ENCODE results near the gene RAET1L.
"Not testable (repeated sequence)": the region's sequence is repeated elsewhere in the genome, so short reads cannot be mapped to it uniquely, and the experiment has no call there.

RAET1L gene

DNA sequence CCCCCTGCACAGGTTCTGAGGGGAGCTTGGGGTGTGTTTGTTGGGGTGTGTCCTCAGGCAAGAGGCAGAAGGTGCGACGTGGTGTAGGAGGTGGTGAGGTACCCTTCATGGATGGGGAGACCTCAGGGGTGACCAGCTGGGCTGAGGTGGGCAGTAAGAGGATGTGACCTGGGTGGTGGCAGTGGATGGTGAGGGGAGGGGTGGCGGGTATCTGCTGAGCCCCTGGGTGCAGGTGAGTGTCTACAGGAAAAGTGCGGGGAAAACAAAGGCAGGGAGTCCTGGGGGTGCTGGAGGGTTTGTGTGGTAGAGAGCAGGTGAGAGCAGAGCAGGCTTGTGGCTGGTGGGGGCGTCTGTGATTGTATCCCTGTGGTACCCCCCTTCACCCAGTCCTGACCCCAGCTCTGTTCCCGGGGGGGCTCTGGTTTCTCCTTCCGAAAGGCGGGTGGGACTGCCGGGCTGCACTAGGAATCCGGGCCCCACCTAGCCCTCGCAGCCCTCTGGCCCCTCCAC is 631 bp downstream of the RAET1L start:
- H3K4me3 ChIP-seq (ENCODE audit: low read depth, low read length), result no peak overlapping the region
- TF ChIP-seq, protein P1, sequence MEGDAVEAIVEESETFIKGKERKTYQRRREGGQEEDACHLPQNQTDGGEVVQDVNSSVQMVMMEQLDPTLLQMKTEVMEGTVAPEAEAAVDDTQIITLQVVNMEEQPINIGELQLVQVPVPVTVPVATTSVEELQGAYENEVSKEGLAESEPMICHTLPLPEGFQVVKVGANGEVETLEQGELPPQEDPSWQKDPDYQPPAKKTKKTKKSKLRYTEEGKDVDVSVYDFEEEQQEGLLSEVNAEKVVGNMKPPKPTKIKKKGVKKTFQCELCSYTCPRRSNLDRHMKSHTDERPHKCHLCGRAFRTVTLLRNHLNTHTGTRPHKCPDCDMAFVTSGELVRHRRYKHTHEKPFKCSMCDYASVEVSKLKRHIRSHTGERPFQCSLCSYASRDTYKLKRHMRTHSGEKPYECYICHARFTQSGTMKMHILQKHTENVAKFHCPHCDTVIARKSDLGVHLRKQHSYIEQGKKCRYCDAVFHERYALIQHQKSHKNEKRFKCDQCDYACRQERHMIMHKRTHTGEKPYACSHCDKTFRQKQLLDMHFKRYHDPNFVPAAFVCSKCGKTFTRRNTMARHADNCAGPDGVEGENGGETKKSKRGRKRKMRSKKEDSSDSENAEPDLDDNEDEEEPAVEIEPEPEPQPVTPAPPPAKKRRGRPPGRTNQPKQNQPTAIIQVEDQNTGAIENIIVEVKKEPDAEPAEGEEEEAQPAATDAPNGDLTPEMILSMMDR (IDR thresholded peaks at IDR 0.05; ENCODE audit: low read depth, low read length), result no peak

DNA sequence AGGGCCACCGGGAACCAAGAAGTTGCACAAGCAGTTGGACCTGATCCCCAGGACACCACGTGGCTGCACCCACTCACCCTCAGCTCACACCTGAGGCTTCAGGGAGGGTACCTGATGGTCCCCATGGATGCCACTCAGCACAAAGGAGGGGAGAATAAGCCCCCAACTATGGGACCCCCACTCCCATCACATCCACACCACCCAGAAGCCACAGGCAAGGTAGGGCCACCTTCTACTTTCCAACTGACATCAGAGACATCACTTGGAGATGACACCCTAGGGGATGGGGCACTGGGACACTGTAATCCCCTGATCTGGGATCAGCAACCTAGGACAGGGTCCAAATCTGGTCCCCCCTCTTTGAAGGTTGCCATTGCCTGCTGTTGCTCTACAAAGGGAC is 1.3 kb downstream of the RAET1L start:
- not testable (repeated sequence) for H3K4me3 ChIP-seq (ENCODE audit: low read depth, low read length)

DNA sequence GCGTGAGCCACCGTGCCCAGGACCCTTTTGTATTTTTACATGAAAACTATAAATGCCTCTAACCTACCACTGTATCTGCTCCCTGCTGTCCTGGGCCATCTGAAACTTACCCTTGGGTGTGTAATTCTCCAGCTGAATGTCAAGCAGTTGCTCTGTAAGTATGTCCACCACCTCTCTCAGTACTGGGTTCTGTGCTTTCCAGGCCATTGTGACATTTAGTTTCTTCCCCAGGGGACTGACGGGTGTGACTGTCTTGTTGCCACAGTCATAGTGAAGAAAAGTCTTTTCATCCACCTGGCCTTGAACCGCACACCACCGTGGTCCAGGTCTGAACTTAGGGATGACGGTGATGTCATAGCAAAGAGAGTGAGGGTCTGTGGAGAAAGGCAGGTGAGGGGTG is 3.5 kb downstream of the RAET1L start:
- H3K4me3 ChIP-seq (ENCODE audit: low read depth, low read length), result not testable (repeated sequence)

DNA sequence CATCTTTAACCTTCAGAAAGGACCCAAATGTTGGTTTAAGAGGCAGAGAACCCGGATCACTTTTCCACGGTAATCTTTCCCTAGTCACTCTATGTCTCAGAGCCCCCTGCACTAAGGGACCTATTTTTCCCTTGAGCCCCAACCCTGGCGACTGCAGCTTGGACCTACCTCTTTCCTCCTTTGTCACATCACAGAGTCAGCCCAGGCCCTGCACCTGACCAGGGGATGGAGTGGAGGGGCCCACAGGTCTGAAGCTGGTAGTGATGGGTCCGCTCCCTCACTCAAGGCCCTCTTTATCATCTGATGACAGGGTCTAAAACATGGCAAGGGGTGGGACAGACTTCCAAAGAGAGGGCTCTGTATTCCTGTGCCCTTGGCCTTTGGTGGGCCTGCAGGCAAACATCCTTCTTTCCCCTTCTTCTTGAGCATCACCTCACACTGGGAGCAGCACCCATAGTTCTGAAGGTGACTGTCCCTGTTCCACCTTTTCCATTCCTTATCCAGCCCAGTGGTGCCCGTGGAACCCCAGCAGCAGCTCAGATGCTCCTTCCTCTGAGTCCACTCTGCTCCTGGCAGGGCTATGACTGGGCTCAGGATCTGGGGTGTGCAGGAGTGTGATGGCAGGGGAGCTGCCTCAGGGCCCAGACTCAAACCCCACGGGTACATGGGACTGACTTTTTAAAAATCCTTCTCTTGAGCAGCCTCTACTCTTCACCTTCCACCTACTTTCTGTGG is 6.3 kb downstream of the RAET1L start:
- TF ChIP-seq, protein P1 (IDR thresholded peaks at IDR 0.05; ENCODE audit: low read depth, low read length), result no peak
- H3K4me3 ChIP-seq (ENCODE audit: low read depth, low read length), result no peak overlapping the region

DNA sequence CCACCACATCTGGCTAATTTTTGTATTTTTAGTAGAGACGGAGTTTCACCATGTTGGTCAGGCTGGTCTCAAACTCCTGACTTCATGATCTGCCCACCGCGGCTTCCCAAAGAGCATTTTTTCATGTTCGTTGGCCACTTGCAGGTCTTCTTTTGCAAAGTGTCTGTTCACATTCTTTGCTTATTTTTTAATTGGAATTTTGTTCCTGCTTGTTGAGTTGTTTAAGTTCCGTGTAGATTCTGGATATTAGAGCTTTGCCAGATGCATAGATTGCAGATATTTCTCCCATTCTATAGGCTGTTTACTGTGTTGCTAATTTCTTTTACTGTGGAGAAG is 8.2 kb downstream of the RAET1L start:
- not testable (repeated sequence) for H3K4me3 ChIP-seq (ENCODE audit: low read depth, low read length)

DNA sequence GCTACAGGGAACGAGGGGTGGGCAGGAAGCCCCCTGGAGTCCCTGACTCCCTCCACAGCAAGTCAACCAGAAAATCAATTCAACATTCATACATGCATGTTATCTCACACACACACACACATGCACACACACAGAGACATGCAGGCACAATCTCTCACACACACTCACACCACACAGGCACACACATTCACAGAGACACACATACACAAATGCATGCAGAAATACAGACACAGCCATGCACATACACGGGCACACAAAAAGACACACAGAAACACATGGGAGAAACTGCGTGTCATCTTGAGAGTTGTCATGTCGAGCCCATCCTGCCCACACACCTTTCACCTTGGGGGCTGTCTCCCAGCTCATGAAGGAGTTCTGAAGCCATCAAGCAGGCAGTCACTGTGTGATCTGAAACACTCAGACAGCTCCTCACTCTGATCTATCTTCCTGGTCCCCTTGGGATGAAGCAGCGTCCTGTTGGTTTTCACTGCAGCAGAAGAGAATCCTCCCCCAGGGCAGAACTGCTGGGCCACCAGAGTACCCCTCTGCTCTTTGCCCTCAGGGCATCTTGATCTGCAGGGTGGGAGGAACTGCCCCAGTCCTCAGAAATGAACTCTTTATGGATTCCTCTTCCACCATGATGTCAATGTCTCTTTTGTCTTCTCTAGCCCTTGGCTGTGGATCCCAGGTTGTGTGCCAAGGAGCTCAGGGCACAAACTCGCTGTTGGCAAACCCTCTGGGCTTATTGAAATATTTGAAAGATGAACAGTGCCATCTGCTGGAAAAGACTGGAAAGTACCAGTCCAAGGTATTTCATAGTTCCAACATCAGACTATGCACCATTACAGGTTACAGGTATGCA is 8.8 kb downstream of the RAET1L start:
- TF ChIP-seq, protein P1 (IDR thresholded peaks at IDR 0.05; ENCODE audit: low read depth, low read length), result peak; percentile 27; the same call in 1 of the 2 replicates
- H3K4me3 ChIP-seq (ENCODE audit: low read depth, low read length), result no peak overlapping the region

DNA sequence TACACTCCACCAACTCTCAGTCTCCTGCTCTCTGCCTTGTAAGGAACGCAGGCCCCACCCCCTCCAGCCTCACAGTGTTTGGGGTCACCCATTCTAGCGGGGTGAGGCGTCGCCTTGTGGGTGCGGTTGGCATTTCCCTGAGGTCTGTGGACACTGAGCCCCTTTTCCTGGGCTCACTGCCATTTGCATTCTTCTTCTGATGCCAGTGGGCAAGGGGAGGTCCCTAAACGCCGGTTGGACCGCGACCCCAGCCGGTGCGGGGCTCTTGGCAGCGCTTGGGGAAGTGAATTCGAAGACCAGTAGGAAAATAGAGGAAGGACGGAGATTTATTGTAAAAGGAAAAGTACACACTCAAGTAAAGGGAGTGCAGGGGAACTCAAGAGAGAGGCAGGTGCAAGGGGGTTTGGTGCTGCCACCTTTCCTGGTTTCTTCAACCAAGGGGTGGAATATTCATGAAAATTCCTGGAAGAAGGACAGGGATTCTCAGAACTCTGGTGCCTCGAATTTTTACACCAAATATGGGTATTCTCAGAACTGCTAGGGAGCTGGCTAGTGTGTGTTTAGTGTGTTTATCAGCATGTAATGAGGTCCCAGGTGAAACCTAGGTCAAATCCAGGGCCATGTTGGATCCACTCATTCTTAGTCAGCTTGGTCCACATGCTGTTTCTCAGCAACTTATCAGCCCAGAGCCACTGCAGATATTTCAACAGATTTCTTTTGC is 9.9 kb downstream of the RAET1L start:
- H3K4me3 ChIP-seq (ENCODE audit: low read depth, low read length), result not testable (repeated sequence)

DNA sequence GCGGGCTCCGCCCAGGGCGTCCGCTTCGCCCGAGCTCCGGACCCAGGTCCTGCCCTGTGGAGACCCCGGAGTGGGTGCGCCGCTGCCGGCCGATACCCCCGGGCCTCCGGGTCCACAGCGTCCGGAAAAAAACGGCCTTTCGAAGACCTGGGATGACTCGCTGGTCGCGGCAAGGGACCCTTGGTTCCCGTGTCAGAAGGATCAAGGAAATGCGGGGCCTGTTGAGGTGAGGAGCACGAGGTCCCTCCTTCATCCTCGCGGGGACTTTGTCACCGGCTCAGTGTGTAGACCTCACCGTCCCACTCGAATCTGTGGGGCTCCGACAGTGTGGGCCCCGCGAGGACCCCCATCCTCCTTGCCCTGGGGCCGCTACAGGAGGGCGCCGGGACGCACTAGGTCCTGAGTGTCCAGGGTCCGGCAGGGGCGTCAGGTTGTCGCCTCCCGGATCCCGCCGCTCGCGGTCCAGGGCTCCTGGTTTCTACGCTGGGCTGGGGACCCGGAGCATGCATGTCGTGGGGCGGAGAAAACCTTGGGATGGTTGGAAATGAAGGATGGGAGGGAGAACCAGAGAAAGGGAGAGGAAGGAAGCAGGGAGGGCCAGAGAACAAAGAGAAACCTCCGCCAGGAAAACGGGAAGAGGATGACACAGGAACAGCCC is 10.6 kb downstream of the RAET1L start:
- H3K4me3 ChIP-seq (ENCODE audit: low read depth, low read length), result not testable (repeated sequence)

DNA sequence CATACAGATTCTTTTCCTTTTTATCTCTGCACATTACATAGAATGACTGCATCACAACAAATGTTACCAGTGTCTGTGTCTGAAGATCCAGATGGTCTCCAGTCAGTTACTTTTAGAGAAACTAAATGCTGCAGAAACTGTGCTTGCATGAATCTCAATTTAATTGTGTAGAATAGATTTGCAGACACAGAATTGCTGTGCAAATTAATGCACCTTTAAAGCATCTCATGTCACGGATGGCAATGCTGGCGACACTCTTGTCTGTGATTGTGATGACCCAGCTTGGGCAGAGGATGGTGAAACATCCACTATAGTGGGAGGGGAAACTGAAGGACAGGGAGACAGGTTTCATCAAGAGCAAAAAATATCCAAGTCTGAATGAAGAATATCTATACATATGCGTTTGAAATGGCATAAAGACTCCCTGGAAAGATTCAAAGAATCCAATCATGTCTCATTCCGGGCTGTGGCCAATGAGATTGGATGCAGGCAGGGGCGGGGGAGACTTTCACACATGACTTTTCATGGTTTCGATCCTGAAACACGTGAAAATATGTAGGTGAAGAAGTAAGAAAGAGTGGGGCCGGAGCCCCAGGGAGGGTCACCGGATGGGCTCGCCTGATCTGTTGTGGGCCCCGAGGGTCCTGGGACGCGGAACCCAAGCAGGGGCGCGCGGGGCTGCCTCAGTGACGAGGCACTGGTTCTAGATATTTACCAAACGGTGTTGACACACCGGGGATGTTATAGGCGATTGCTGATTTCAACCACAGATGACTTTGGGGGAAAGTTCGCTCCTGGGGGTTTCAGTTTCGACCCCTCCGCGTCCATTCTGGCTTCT is 11.3 kb downstream of the RAET1L start:
- not testable (repeated sequence) for H3K4me3 ChIP-seq (ENCODE audit: low read depth, low read length)

DNA sequence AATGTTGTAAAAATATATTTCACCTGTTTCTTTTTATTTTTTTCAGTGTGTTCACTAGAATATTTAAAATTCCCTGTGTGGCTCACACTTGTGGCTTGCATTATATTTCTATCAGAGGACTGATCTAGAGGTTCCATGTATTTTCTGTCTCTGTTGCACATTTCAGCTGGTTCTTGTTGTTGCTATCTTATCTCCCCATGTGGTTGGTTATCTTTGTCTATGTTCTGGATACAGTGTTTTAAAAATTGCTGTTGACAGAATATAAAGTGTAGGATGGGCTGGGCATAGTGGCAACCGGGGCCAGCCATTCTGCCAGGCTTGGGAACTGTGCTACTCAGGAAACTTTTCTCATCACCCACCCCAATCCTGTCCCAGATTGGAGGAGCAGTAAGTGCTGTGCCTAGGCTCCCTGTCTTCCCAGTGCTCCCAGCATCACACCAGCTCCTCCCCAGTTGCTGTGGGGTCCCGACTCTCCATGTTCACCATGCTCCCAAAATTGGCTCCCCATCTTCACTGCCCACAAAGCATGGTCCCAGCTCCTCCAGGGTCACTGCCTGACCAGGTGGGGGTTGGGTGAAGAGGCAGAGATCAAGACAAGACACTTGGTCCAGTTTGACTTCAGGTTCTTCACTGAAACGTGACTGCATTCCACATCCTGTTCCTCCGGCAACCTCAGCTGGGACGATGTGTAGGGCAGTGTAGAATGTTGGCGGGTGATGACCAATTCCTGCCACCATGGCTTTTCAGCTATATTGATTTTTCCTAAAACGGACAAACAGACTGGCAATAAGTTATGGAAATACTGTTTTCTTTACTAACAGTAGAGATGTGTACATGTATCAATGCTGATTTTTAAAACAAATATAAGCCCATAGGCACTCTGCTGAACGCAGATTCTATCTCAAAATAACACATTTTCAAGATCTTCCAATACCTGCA is 12.2 kb downstream of the RAET1L start:
- not testable (repeated sequence) for H3K4me3 ChIP-seq (ENCODE audit: low read depth, low read length)

Data from WI38 (cell line).